Stimulated activated CD8-positive, alpha-beta memory T cell treated with anti-CD3 and anti-CD28 coated beads, Interleukin-7, amount 100 ng/mL, for 4 hours (primary cell): ENCODE results near the gene RGS10.
A peak's percentile ranks its signal among the peaks of the same experiment; 100 is the strongest.
"Not testable (repeated sequence)": the region's sequence is repeated elsewhere in the genome, so short reads cannot be mapped to it uniquely, and the experiment has no call there.

Experiments used
- DNase-seq, 2 donors: peaks; one replicate each; pipeline ENCODE4 v3.0.0-alpha.2; 2020; ENCODE audit warnings: low read depth in 2 of 2

RGS10 gene

DNA sequence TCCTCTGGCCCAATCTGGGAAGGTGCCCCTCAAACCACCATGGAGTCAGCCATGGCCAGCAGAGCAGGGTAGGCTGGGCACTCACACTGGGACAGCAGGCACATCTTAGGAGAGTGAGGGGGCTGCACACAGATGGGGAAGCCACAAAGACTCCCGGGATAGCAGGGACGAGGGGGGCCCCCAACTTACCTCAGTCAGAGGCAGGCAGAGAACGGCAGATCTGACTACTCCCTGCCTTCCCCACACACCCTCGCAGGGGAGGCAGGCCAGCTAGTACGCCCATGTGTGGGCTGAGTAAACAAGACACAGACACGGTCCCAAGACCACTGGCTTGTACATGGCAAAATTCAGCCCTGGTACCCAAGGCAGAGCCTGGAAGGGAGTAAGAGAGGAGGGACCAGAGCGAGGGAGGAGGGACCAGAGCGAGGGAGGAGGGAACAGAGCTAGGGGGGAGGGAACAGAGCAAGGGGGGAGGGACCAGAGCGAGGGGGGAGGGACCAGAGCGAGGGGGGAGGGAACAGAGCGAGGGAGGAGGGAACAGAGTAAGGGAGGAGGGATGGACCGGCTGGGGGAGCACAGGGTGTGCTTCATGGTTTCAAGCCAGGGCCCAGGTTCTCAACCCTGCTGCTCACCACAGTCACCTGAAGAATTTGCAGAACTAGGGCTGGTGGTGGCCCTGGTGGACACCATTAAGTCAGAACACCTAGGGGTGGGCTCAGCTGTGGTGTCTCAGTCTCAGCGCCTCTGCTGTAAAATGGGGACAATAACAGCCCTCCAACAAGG, 73.8 kb downstream of the RGS10 start:
- no peak for DNase-seq

DNA sequence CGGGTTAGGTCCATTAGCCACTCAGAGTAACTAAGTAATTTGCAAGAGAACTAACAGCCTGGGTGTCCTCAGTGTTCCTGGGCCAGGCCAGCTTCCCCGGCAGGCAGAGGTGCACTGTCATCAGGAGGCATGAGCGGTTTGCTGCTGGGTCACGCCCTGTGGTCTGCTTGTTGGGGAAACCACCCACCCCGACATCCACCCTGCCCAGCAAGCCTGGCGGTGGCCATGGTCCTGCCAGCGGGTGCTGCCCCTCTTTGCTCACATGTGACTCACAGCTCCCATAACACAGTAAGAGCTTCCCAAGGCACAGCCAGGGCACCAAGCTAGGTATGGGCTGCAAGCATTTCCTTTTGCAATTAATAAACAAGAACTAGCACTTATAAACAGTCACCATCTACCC, 75.9 kb downstream of the RGS10 start:
- DNase-seq, result peak in 1 of 2 donors; percentile 35

DNA sequence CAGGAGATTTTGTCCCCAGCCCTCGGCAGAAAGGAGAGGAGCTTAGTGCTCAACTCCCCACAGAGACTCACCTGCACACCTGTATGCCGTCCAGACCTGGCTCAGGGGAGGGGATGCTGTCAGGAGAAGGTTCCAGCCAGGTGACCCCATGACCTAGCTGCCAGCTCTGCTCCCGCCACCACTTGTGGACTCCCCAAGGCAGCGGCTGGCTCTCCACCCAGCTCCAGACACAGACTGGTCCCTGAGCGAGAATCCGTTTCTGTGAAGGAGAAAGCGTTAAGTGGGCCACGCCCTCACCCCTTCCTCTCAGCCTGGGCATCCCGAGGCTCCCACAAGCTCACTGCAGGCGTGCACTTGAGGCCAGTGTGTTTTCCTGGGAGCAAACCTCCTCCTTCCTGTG, 76.4 kb downstream of the RGS10 start:
- DNase-seq, result no peak

DNA sequence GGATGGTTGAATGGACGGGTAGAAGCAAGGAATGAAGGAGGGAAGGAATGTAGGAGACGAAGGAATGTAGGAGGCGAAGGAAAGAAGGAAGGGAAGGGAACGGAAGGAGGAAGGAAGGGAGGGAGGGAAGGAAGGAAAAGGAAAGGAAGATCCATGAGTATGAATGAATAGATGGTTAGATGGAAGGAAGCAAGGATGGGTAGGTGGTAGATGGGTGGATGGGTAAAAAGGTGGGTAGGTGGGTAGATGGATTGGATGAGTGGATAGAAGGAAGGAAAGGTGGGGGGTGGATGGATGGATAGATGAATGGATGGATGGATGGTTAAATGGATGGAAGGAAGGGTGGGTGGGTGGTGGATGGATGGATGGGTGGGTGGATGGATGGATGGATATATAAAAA, 77.4 kb downstream of the RGS10 start:
- no peak for DNase-seq

DNA sequence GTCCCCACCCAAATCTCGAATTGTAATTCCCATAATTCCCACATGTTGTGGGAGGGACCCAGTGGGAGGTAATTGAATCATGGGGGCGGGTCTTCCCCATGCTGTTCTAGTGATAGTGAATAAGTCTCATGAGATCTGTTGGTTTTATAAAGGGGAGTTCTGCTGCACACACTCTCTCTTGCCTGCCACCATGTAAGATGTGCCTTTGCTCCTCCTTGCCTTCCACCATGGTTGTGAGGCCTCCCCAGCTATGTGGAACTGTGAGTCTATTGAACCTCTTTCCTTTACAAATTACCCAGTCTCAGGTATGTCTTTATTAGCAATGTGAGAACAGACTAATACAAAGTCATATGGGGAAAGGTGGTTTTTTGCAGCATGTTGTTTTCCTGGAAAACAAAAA, 79.3 kb downstream of the RGS10 start:
- DNase-seq, result not testable (repeated sequence)

DNA sequence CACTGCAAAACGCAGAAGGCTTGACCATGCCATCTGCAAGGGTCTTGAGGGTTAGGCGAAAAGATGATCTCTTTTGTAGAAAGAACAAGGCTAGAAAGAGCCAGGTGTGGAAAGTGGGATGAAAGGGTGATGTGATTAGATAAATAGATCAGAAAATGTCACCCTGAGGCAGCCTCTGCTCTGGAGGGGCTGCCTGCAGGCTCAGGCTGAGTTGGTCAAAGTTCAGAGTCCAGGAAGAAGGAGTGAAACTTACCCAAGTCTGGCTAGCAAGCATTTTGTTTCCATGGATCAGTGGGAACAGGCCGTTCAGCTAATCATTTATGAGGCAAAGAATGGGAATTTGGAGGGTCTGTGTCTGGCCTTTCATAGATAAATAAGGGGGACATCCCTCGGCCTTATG, 79.7 kb downstream of the RGS10 start:
- DNase-seq, result no peak

DNA sequence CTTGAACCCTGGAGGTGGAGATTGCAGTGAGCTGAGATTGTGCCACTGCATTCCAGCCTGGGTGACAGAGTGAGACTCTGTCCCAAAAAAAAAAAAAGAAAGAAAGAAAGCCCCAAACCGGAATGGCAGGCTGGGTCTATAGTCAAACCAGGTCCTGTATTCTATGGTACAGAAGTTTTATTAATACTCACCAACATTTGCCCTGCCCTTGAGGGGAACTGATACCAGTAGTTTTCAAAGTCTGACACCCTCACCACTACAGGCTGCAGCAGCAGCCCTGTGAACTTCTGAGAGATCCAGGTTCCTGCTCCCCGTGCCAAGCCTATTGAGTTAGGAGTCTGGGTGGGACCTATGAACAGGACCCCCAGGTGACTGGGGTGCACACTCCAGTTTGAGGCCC, 80.6 kb downstream of the RGS10 start:
- DNase-seq, result no peak

DNA sequence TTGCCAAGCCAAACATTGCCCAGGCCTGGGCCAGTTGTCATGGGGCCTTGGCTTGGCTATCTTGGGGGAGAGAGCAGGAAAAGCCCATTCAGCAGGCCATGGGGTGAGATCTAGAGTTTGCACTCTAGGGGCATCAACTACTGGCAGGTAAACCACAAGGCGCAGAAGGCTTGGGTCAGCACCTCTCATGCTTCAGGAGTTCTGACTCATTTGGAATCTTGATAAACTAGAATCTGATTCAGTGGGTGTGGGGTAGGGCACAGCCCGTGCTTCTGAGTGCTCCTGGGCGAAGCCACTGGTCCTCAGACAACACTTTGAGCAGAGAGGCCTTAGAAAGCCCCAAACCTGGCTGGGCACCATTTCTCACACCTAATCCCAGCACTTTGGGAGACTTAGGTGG, 81.1 kb downstream of the RGS10 start:
- DNase-seq, result no peak

DNA sequence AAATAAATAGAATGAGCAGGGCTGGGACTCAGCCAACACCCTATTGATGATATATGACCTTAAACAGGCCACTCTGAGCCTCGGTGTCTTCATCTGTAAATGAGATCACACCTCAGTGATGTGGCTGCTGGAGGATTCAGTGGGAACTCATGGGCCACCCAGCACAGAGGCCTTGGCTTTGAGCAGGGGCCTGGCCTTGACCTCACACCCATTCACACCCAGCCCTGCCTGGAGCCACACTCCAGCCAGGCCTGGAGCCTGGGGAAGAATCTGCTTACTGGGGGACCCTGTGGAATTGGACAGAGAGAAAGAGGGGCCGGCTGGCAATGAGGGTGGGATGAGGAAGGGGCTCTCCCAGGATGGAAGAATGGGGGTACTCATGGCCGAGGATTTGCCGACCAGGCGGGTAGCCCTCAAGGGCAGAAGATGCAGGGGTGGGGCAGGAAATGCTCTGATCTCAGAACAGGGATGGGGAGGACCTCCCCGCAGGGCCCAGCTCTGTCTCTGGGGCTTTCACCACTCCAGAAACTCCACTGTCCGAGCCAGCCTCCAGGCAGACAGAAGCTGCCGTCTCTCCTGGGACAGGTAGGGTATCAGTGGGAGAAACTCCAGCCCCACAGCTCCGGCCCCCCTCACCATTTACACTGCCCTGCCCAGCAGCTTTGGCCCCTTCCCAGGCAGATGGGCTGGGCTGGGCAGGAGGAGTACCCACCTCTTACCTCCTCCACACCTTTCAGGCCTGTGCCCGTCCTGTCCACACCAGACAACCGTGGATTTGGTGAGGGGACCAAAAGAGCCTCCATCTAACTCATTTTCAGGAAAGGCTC, 81.9 kb downstream of the RGS10 start:
- DNase-seq, result no peak

DNA sequence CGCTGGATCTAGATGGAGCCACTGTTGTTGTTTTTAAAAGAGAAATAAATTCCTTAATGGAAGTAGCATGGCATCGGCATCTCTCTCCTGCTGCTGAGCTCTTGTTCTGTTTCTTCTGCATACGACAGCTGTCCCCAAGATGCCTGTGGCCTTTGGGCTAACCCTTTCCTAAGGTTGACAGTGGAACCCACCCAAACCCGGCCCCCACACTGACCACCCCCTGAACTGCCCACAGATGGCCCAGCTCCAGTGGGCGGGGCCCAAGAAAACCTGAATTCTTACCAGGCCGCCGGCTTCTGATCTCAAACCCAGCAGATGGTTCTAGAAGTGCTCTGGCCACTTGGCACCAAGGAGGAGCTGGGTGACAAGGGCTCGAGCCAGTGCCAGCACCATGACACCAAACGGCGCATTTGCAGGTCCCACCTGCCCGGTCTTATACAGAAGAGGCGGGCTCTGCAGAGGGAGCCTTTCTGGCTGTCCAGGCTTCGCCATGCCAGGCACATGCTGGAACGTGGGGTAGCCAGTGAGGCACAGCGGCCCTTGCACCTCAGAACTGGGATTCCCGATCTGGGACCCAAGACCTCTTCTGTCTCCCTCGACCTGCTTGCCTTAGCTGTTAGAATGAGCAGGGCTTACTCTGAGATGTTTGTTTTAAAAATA, 82.7 kb downstream of the RGS10 start:
- DNase-seq, result no peak

DNA sequence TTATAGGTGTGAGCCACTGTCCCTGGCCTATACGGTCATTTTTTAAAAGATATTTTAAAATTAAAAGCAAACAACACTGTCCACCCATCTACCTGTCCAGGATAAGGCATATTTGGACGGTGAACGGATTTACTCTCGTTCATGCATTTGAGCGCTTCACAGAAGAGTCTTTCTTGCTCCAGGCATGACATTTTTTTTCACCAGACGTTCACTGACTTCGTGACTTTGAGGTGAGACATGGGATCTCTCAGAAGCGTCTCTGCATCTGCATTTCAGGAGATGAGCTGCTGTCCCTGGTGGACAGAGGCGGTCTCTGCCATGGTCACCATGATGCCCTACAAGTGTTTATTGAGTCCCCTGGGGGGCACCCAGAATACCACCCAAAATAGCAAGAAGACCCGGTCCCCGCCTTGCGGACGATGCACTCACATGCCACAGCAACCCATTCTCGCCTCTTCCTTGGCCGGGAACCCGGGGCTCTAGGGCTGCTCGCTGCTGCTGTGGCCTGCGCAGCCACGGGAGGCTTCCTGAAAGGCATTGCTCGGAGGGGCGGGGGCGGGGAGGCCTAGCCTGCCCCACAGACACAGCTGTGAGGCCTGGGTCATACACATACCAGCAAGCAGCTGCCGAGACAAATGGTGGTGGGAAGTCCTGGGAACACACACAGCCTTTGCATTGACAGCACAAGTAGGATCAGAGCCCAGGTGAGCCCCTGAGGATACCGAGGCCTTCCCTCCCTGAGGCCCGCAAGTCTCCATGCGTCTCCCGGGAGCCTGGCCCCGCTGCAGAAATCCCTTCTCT, 84.4 kb downstream of the RGS10 start:
- no peak for DNase-seq

DNA sequence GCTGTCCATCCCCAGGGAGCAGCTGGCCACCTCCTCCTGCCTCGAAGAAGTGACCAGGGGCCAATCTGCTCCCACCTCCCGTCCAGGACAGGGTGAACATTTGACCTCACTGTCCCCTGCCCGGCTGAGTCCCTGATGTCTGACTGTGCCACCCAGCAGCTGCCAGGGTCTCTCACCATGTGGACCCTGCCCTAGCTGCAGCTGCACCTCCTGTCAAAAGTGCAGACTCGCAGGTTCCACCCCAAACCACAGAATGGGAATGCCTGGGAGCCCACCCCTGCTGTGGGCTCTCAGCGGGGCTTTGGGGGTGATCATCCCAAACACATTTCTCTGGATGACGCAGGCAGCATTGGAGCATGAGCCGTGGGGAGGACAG, 86.1 kb downstream of the RGS10 start:
- no peak for DNase-seq

DNA sequence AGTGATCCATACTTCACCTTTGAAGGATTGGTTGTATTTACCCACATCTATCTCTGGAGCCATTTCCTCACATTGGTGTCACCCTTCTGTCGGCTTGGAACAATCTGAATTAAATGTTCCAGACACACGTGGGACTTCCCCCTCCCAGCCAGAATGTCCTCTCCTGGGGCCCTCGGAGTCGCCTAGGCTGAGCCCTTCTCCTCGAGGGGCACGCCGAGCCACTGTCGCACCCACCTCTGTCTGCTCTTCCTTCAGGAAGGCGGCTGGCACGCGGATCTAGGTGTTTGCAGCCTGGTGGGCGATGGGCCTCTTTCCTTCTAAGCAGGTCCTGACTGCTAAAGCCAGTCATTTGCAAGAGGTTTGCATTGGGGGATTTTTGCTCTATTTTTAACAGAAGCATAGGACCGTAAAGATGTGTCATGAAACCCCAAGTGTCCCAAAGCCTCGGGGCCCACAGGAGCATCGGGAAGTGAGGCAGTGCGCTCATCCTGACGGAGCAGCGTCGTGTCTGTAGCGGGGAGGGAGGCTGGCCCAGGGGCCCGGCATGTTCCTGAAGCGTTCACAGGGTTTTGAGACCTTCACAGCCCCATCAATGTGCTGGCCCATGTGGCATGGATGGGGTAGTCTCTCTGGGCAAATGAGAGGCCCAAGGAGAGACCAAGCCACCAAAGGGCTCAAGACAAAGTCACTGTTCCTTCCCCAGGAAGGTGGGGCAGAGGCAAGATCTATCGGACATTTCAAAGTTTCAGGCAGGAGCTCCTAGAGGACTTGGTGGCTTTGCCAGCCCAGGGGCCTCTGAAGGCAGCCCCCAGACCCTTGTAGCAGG, 86.7 kb downstream of the RGS10 start:
- no peak for DNase-seq

DNA sequence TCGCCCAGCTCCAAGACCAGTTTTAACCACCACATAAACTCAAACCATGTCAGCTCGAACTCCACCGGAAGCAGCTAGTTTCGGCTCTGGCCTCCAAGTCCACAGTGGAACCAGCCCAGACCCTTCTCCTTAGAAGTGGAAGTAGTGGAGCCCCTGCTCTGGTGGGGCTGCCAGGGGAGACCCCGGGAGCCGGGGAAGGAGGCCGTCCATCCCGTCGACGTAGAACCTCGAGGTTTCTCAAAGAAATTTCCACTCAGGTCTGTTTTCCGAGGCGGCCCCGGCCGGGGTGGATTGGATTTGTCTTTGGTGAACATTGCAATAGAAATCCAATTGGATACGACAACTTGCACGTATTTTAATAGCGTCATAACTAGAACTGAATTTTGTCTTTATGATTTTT, 87.5 kb downstream of the RGS10 start:
- no peak for DNase-seq

DNA sequence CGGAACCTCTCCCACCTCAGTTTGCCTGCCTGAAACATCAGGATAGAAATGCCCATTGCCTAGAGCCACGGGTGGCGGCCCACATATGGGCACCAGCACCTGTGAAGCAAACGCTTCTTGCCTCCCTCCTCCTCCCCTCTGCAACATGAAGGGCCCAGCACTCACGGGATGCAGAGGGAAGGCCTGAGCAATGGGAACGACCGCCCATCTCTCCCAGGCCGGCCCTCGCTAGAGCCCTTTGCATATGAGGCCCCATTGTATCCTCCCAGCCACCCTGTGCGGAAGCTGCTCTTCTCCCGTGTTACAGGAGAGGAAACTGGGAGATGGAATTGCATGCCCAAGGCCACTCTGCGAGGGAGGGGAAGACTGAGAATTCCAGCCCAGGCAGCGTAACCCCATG, 88.2 kb downstream of the RGS10 start:
- no peak for DNase-seq

DNA sequence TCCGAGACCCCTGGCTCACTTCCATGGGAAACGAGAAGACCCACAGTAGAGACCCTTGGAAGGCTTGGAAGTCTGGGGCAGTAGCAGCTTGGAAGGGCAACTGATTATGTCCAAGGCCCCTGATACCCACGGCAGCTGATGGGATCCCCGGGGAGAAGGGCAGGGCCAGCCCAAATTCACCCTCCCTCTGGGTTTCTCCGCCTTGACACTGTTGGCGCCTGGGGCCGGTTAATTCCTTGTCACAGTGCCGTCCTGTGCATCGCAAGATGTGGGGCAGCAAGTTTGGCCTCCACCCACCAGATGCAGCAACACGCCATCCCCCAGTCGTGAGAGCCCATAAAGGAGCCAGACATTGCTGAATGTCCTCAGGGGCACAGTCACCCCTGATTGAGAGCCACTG, 89.2 kb downstream of the RGS10 start:
- no peak for DNase-seq

DNA sequence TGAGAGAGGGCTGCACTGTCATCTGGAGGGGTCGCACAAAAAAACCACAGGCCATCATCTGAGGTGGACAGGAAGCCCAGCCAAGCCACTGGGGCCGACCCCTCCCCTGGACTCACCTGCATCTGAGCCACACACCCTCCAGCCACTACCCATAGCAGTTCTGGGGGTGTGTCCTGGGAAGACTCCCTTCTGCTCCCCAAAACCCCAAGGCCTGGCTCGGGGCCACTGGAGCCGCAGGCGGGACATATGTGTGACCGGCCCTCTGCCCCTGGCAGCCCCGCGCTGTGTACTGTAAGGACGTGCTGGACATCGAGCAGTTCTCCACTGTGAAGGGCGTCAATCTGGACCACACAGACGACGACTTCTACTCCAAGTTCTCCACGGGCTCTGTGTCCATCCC, 90.1 kb downstream of the RGS10 start:
- DNase-seq, result no peak

DNA sequence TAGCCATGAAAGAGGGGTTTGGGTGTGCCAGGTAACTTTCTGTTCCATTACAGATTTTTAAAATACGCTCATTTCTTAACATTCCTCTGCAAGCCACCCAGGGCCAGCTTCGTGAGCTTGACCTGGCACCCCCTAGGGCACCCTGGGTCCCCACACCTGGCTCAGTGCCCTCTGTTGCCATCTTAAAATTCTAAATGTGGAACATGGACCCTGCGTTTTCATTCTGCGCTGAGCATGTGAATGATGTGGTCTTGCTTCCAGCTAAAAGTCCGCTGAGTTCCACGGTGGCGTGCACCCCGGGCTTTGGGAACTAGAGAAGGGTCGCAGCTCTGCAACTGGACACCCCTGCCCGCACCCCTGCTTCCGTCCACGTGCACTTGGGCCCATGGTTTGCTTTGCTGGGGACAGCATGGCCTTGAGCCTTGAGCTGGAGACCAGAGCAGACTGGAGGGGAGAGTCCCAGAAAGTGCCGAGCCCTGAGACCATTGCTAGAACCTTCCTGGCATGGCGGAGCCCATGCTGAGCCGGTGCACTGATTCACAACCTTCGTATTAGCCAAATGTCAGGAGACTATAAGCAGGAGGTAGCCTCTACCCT, 91.1 kb downstream of the RGS10 start:
- no peak for DNase-seq

DNA sequence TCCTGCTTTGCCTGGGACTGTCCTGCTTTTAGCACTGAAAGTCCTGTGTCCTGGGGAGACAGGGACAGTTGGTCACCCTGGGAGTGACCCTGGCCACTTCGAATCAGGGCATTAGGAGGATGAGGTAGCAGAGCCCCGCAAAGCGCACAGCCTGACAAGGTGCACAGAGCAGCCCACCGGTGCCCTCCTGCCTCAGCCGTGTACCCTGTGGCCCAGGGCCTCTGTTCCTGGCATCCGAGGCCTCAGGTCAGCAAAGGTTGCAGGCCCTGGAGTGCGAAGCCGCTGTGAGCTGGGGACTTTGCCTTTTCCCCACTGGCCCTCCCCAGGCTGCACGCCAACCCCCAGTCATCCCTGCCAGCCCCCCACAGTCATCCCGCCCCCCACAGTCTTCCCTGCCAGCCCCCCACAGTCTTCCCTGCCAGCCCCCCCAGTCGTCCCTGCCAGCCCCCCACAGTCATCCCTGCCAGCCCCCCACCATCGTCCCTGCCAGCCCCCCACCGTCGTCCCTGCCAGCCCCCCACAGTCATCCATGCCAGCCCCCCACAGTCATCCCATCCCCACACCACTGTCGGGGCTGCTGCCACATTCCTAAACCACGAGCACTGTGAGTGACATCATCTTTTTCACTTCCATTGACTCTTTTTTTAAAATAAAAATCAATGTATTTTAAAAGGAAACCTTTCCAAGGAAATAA, 91.8 kb downstream of the RGS10 start:
- no peak for DNase-seq
